ENCODE results near the gene RPS18.

GRCh38 chr6:33306356-33306755 lies 34.5 kb downstream of the RPS18 start:
- TF ChIP-seq CTCF (IDR thresholded peaks at IDR 0.05) = no peak
- no peak for TF ChIP-seq POLR2A (IDR thresholded peaks at IDR 0.05)
- no peak for TF ChIP-seq EP300 (IDR thresholded peaks at IDR 0.05)

Measured in ovary (tissue), 3 donors.